H9 (cell line): ENCODE measurements around the gene GPR173. TPM values are rescaled to one million over a fixed set of nuclear protein-coding genes. Genes with fewer than 3 reads are reported as not detected.
A peak's percentile ranks its signal among the peaks of the same experiment; 100 is the strongest.

ENCODE experiments used
- DNase-seq: peaks from one replicate; pipeline ENCODE4 v3.0.0-alpha.2; 2017
- H2AFZ ChIP-seq: one replicate; pipeline ENCODE4 v1.6.1; 2013; ENCODE audit warnings: mild to moderate bottlenecking, low read length, control low read depth, moderate library complexity
- H2AK5ac ChIP-seq: 2 replicates; pipeline ENCODE4 v1.6.1; 2013; ENCODE audit warnings: low read length, control low read depth, mixed read lengths; ENCODE audit not compliant: insufficient read length
- H2BK120ac ChIP-seq: one replicate; pipeline ENCODE4 v1.6.1; 2013; ENCODE audit warnings: low read depth, mild to moderate bottlenecking, low read length, control low read depth, inconsistent platforms; ENCODE audit not compliant: poor library complexity, severe bottlenecking
- H2BK12ac ChIP-seq: 2 replicates; pipeline ENCODE4 v1.6.1; 2013; ENCODE audit warnings: low read length, control low read depth, mixed read lengths, low read depth; ENCODE audit not compliant: insufficient read length
- H2BK15ac ChIP-seq: 2 replicates; pipeline ENCODE4 v1.6.1; 2013; ENCODE audit warnings: low read depth, low read length, control low read depth
- H2BK20ac ChIP-seq: one replicate; pipeline ENCODE4 v1.6.1; 2013; ENCODE audit warnings: low read depth, mild to moderate bottlenecking, low read length, control low read depth, inconsistent platforms; ENCODE audit not compliant: poor library complexity, severe bottlenecking
- H2BK5ac ChIP-seq: 2 replicates; pipeline ENCODE4 v1.6.1; 2013; ENCODE audit warnings: low read length, control low read depth, mixed read lengths; ENCODE audit not compliant: insufficient read length
- H3K14ac ChIP-seq: 2 replicates; pipeline ENCODE4 v1.6.1; 2013; ENCODE audit warnings: low read length, control low read depth; ENCODE audit not compliant: insufficient read depth
- H3K18ac ChIP-seq: 2 replicates; pipeline ENCODE4 v1.6.1; 2013; ENCODE audit warnings: low read depth, mild to moderate bottlenecking, mixed read lengths, low read length, control low read depth; ENCODE audit not compliant: insufficient read length
- H3K23ac ChIP-seq: 2 replicates; pipeline ENCODE4 v1.6.1; 2013; ENCODE audit warnings: low read length, control low read depth, mixed read lengths, low read depth; ENCODE audit not compliant: insufficient read length
- H3K23me2 ChIP-seq: 2 replicates; pipeline ENCODE4 v1.6.1; 2013; ENCODE audit warnings: low read depth, mild to moderate bottlenecking, mixed read lengths, low read length, control low read depth; ENCODE audit not compliant: insufficient read length, poor library complexity, severe bottlenecking
- H3K27ac ChIP-seq: 2 replicates; pipeline ENCODE4 v1.5.1; 2013; ENCODE audit warnings: low read length, control low read depth, mixed read lengths, low read depth; ENCODE audit not compliant: insufficient read length
- H3K27me3 ChIP-seq: 2 replicates; pipeline ENCODE4 v1.6.1; 2013; ENCODE audit warnings: low read length, control low read depth, inconsistent platforms; ENCODE audit not compliant: insufficient read depth
- H3K4ac ChIP-seq: 2 replicates; pipeline ENCODE4 v1.6.1; 2013; ENCODE audit warnings: low read depth, mild to moderate bottlenecking, control low read depth, inconsistent platforms, low read length, moderate library complexity
- H3K4me1 ChIP-seq: 2 replicates; pipeline ENCODE4 v1.6.1; 2013; ENCODE audit warnings: low read length, control low read depth, inconsistent platforms; ENCODE audit not compliant: insufficient read depth
- H3K4me2 ChIP-seq: 2 replicates; pipeline ENCODE4 v1.6.1; 2013; ENCODE audit warnings: low read length, control low read depth, mixed read lengths; ENCODE audit not compliant: insufficient read length, insufficient read depth
- H3K56ac ChIP-seq: 2 replicates; pipeline ENCODE4 v1.6.1; 2013; ENCODE audit warnings: low read depth, mild to moderate bottlenecking, mixed read lengths, low read length, control low read depth; ENCODE audit not compliant: insufficient read length
- H3K79me1 ChIP-seq: 2 replicates; pipeline ENCODE4 v1.6.1; 2013; ENCODE audit warnings: low read depth, mild to moderate bottlenecking, moderate library complexity, low read length, control low read depth, inconsistent platforms; ENCODE audit not compliant: insufficient read depth, poor library complexity, severe bottlenecking
- H3K79me2 ChIP-seq: 2 replicates; pipeline ENCODE4 v1.6.1; 2013; ENCODE audit warnings: low read length, control low read depth, inconsistent platforms; ENCODE audit not compliant: insufficient read depth
- H3K9ac ChIP-seq: 2 replicates; pipeline ENCODE4 v1.6.1; 2013; ENCODE audit warnings: low read length, control low read depth, mixed read lengths; ENCODE audit not compliant: insufficient read length; ENCODE audit errors: extremely low read depth
- H3K9me3 ChIP-seq: one replicate; pipeline ENCODE4 v1.6.1; 2013; ENCODE audit warnings: low read depth, low read length, inconsistent platforms; ENCODE audit not compliant: control insufficient read depth
- H3T11ph ChIP-seq: one replicate; pipeline ENCODE4 v1.6.1; 2013; ENCODE audit warnings: mild to moderate bottlenecking, low read length, control low read depth, inconsistent platforms
- H4K20me1 ChIP-seq: one replicate; pipeline ENCODE4 v1.6.1; 2013; ENCODE audit not compliant: control insufficient read depth, insufficient read length, insufficient read depth
- H4K5ac ChIP-seq: 2 replicates; pipeline ENCODE4 v1.6.1; 2013; ENCODE audit warnings: low read depth, mild to moderate bottlenecking, mixed read lengths, low read length, control low read depth; ENCODE audit not compliant: insufficient read length
- H4K8ac ChIP-seq: replicated peaks from 2 replicates; pipeline ENCODE4 v1.6.1; 2013; ENCODE audit warnings: low read length, control low read depth, mixed read lengths, low read depth; ENCODE audit not compliant: insufficient read length
- H4K91ac ChIP-seq: 2 replicates; pipeline ENCODE4 v1.6.1; 2013; ENCODE audit warnings: low read depth, mild to moderate bottlenecking, moderate library complexity, mixed read lengths, low read length, control low read depth; ENCODE audit not compliant: insufficient read length
- H3K27ac Mint-ChIP-seq, 3 experiments: 2 replicates in 2 of 3; 3 replicates in 1 of 3; pipeline ENCODE4 v1.8.0; 2020 to 2021; ENCODE audit warnings: mixed read lengths in 3 of 3, mild to moderate bottlenecking in 1 of 3, moderate library complexity in 1 of 3
- H3K27me3 Mint-ChIP-seq: 2 replicates; pipeline ENCODE4 v1.8.0; 2021; ENCODE audit warnings: low read depth, mild to moderate bottlenecking, moderate library complexity, mixed read lengths
- H3K36me3 Mint-ChIP-seq, 3 experiments: 2 replicates in 2 of 3; 3 replicates in 1 of 3; pipeline ENCODE4 v1.8.0; 2020 to 2021; ENCODE audit warnings: low read depth in 3 of 3, mixed read lengths in 3 of 3; ENCODE audit not compliant: insufficient read depth in 1 of 3
- H3K4me1 Mint-ChIP-seq, 2 experiments: 2 replicates each; pipeline ENCODE4 v1.8.0; 2020; ENCODE audit warnings: mixed read lengths in 2 of 2
- H3K4me3 Mint-ChIP-seq, 2 experiments: 2 replicates in 1 of 2; 3 replicates in 1 of 2; pipeline ENCODE4 v1.8.0; 2020 to 2021; ENCODE audit warnings: mild to moderate bottlenecking in 2 of 2, mixed read lengths in 2 of 2, moderate library complexity in 1 of 2
- H3K9me3 Mint-ChIP-seq, 2 experiments: 2 replicates in 1 of 2; 3 replicates in 1 of 2; pipeline ENCODE4 v1.8.0; 2020; ENCODE audit warnings: mild to moderate bottlenecking in 2 of 2, mixed read lengths in 2 of 2, moderate library complexity in 1 of 2
- CTCF ChIP-seq: fragments of 200-600 bp; sonication (generic); conservative IDR thresholded peaks from 3 replicates; pipeline ENCODE4 v1.8.0; 2021; ENCODE audit warnings: antibody characterized with exemption, mild to moderate bottlenecking
- WGBS: extraction: QIAGEN DNeasy Blood & Tissue Kit; methylation state at CpG from one replicate; pipeline ENCODE4 v1.1.7; 2013; ENCODE audit warnings: missing lambda C conversion rate, low lambda C conversion rate, mixed read lengths; ENCODE audit not compliant: insufficient read length; ENCODE audit errors: extremely low coverage; 5-methylcytosine and 5-hydroxymethylcytosine counted together
- long read RNA-seq: library from polyadenylated mRNA; unstranded; transcript quantifications from one replicate; pipeline ENCODE4 v2.0.0, GENCODE V29; 2020
- total RNA-seq: library from RNA; stranded (reverse); gene quantifications from 2 replicates; pipeline ENCODE4 v1.2.1, GENCODE V29; 2021

GPR173 gene, protein sequence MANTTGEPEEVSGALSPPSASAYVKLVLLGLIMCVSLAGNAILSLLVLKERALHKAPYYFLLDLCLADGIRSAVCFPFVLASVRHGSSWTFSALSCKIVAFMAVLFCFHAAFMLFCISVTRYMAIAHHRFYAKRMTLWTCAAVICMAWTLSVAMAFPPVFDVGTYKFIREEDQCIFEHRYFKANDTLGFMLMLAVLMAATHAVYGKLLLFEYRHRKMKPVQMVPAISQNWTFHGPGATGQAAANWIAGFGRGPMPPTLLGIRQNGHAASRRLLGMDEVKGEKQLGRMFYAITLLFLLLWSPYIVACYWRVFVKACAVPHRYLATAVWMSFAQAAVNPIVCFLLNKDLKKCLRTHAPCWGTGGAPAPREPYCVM
- 4.5 and 5.4 TPM in 2 replicates for total RNA-seq
- long read RNA-seq, partial matches to known transcripts = 0 of 1 reads
- long read RNA-seq, other reads (novel, unspliced or antisense) = 1 of 1 reads

DNA sequence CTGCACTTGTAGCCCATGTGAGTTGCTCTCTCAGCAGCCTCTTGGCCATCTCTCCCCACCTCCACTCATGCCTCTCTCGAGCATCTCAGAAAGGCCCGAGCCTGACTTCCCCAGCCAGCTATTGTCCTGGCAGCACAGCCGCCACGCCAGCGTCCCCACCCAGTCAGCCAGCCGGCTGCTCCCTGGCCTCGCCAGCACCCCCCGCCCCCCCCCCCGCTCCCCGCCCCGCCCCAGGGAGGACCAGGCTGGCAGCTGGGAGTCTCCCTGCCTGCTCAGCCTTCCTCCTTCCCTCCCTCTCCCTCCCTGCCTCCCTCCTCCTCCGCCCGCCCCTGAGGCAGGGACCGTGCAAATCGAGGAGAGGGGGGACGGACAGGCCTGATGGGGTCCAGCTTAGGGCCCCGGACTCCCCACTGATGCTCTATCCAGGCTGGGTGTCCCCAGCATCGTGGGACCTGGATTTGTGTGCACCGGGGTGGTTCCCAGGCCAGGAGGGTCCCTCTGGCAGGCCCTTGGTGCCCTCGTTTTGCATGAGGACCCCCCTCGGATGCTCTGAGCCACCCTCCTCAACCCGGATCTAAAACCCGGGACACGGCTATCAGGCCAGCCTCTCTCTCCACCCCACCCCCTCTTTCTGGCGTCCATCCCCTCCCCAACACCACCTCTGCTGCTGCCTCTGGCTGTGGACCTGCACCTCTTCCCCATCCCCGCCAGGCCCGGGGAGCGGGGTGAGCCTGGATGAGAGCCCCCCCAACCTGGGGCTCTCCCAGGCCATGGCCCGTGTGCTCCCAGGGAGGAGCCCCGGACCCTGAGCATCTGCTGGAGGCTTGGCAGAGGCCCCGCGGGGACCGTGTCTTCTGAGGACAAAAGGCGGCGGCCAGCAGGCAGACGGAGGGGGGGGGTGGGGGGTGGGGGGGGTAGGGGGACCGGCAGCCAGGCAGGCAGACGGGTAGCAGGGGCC, at the start of gene GPR173:
TSS of gene GPR173 (plus strand) at position 621 of the 958 bp plus-strand sequence. CDS start 27,833 bp downstream, outside the sequence.
- no peak within 1 kb of the TSS for H2BK12ac ChIP-seq
- H4K91ac ChIP-seq = no peak within 1 kb of the TSS
- Mint-ChIP-seq H3K9me3 (peaks cover 46 to 51% of the 10 kb centered on the region in 2 experiments), H3K27ac (peak within 1 kb of the TSS in 2 of 3 experiments; percentile 64 to 86; a peak in 4 of 7 replicates), H3K4me1 (peaks cover 5 to 15% of the 10 kb centered on the region in 2 experiments), H3K4me3 (peak within 1 kb of the TSS; percentile 70 to 86), H3K27me3 (peaks cover 3% of the 10 kb centered on the region), H3K36me3 (peaks cover 0 to 4% (median 0%) of the 10 kb centered on the region in 3 experiments; a peak in 3 of 7 replicates)
- H3K18ac ChIP-seq = peak within 1 kb of the TSS; percentile 99
- H2AK5ac ChIP-seq = no peak within 1 kb of the TSS
- H3K9me3 ChIP-seq = peaks cover 35% of the 10 kb centered on the region
- no peak within 1 kb of the TSS for H4K5ac ChIP-seq
- no peaks in the 10 kb centered on the region for H3K79me1 ChIP-seq
- peak within 1 kb of the TSS; percentile 78 for H3K4me2 ChIP-seq
- H3K27me3 ChIP-seq = no peaks in the 10 kb centered on the region
- no peak within 1 kb of the TSS for H2BK5ac ChIP-seq
- H3K14ac ChIP-seq = peak within 1 kb of the TSS; percentile 98; the same call in 1 of the 2 replicates
- no peak within 1 kb of the TSS for H4K8ac ChIP-seq
- H2BK120ac ChIP-seq = no peak within 1 kb of the TSS
- H3K79me2 ChIP-seq = no peaks in the 10 kb centered on the region; the same call in 1 of the 2 replicates
- H3K56ac ChIP-seq = no peak within 1 kb of the TSS
- H3K27ac ChIP-seq = no peak within 1 kb of the TSS
- peak within 1 kb of the TSS; percentile 67 for H3K9ac ChIP-seq
- H3K4ac ChIP-seq = no peak within 1 kb of the TSS
- no peak within 1 kb of the TSS for H2BK20ac ChIP-seq
- H4K20me1 ChIP-seq = no peaks in the 10 kb centered on the region
- peak; percentile 84 for DNase-seq
- no peak within 1 kb of the TSS for H2BK15ac ChIP-seq
- H3T11ph ChIP-seq = no peak within 1 kb of the TSS
- no peak within 1 kb of the TSS for H3K23ac ChIP-seq
- H3K4me1 ChIP-seq = no peaks in the 10 kb centered on the region
- H3K23me2 ChIP-seq = peaks cover 9% of the 10 kb centered on the region
- WGBS = no CpG with 5 or more reads among the region's 38 CpGs
- TF ChIP-seq CTCF = no peak
- H2AFZ ChIP-seq = no peak within 1 kb of the TSS
